Measurements from ENCODE around the gene URB1. TPM values are rescaled to one million over a fixed set of nuclear protein-coding genes. Genes with fewer than 3 reads are reported as not detected.
A peak's percentile ranks its signal among the peaks of the same experiment; 100 is the strongest.

Gene URB1
- total and polyA plus RNA-seq, 7 experiments from 2014 or later, result 1.8 to 20.6 (median 15.3) TPM

DNA sequence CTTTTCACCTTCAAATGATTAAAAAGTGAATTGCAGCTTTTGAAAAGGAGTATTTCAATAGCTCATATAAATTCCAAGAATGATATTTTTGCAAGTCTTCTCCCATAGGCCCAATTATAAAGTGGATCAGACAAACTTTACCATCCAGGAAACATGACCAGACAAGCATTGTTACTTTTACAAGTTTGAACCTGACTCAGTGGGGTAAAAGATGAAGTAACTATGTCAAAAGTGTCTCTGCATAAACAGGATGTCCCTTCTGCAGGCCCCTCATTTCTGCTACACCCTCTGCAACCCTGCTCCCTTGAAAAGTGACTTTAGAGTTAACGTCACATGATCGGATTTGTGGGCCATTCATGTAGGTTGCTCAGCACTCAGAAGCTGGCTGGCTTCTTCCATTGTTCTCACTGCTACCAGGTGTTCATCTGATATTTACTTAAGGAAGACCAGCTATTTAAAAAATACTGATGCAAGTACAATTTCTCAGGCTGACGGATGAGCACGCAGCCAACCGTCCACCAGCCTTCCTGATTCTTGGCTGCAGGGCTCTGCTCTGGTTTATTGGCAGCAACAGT lies 32.3 kb downstream of the URB1 start:
- H3K4me3 ChIP-seq (ENCODE audit: low read length), result no peak overlapping the region
- H3K36me3 ChIP-seq (ENCODE audit: control insufficient read depth in 2 of 3, insufficient read depth in 3 of 3, low read length in 3 of 3), result peaks cover 15 to 94% (median 22%) of the 10 kb centered on the region in 3 experiments
- no peaks in the 10 kb centered on the region for H3K4me1 ChIP-seq (ENCODE audit: control insufficient read depth in 2 of 2, insufficient read depth in 2 of 2, low read length in 2 of 2)
- H3K27ac Mint-ChIP-seq, result peak overlapping the region in 1 of 9 donors; percentile 36
- no peak for DNase-seq
- H3K9me3 ChIP-seq (ENCODE audit: control insufficient read depth in 2 of 3, low read length in 3 of 3), result no peaks in the 10 kb centered on the region
- H3K4me1 Mint-ChIP-seq, result peaks cover 0 to 12% (median 0%) of the 10 kb centered on the region in 7 donors
- CTCF ChIA-PET, result no interaction called here
- H3K4me3 Mint-ChIP-seq, result no peak overlapping the region
- POLR2A ChIA-PET, result no interaction called here
- H3K27me3 Mint-ChIP-seq, result no peaks in the 10 kb centered on the region
- intact Hi-C loops (cut with micrococcal nuclease), result no loop called here
- no peaks in the 10 kb centered on the region for H3K9me3 Mint-ChIP-seq
- H3K27me3 ChIP-seq (ENCODE audit: control insufficient read depth in 2 of 2, insufficient read depth in 2 of 2, low read length in 2 of 2), result no peaks in the 10 kb centered on the region
- H3K36me3 Mint-ChIP-seq, result peaks cover 16 to 70% (median 44%) of the 10 kb centered on the region in 5 donors
- H3K27ac ChIP-seq (ENCODE audit: low read depth, low read length), result no peak overlapping the region
- no peak for ATAC-seq

DNA sequence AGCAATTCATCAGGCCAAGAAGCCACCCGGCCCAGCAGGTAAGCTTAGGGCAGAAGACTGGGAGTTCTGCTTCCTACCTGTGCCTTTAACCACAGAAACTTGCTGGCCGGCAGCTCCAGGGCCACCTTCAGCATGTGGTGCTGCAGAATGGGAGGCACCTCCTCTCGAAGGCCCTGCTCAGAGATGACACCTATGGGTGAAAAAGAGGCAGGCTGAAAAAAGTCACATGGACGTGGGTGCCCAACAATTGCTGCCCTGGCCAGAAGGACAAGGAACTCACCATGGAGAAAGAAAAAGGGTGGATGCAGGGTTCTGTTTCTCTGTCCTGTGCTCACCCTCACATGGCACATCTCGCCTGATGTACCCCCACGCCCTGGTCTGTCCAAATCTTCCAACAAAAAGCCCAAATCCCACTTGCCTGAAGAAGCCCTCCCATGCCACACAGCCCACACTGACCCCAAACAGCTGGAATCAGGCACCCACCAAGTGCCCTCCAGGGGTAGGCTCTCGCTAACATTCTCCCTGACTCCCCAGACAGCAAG lies 33.0 kb downstream of the URB1 start:
- H3K27ac ChIP-seq (ENCODE audit: low read depth, low read length), result no peak overlapping the region
- H3K36me3 ChIP-seq (ENCODE audit: control insufficient read depth in 2 of 3, insufficient read depth in 3 of 3, low read length in 3 of 3), result peaks cover 15 to 95% (median 22%) of the 10 kb centered on the region in 3 experiments
- no peak for ATAC-seq
- no peaks in the 10 kb centered on the region for H3K4me1 ChIP-seq (ENCODE audit: control insufficient read depth in 2 of 2, insufficient read depth in 2 of 2, low read length in 2 of 2)
- H3K27me3 ChIP-seq (ENCODE audit: control insufficient read depth in 2 of 2, insufficient read depth in 2 of 2, low read length in 2 of 2), result no peaks in the 10 kb centered on the region
- no peaks in the 10 kb centered on the region for H3K9me3 ChIP-seq (ENCODE audit: control insufficient read depth in 2 of 3, low read length in 3 of 3)
- peaks cover 15 to 74% (median 48%) of the 10 kb centered on the region in 5 donors for H3K36me3 Mint-ChIP-seq
- no peak for DNase-seq
- no peak overlapping the region for H3K4me3 Mint-ChIP-seq
- POLR2A ChIA-PET, result no interaction called here
- H3K27ac Mint-ChIP-seq, result peak overlapping the region in 1 of 9 donors; percentile 25
- no peaks in the 10 kb centered on the region for H3K9me3 Mint-ChIP-seq
- no peak overlapping the region for H3K4me3 ChIP-seq (ENCODE audit: low read length)
- H3K27me3 Mint-ChIP-seq, result no peaks in the 10 kb centered on the region
- peaks cover 0 to 11% (median 0%) of the 10 kb centered on the region in 7 donors for H3K4me1 Mint-ChIP-seq
- intact Hi-C loops (cut with micrococcal nuclease), result no loop called here
- CTCF ChIA-PET, result no interaction called here

GRCh38 chr21:32356874-32357395 lies 35.9 kb downstream of the URB1 start:
- POLR2A ChIA-PET, result no interaction called here

DNA sequence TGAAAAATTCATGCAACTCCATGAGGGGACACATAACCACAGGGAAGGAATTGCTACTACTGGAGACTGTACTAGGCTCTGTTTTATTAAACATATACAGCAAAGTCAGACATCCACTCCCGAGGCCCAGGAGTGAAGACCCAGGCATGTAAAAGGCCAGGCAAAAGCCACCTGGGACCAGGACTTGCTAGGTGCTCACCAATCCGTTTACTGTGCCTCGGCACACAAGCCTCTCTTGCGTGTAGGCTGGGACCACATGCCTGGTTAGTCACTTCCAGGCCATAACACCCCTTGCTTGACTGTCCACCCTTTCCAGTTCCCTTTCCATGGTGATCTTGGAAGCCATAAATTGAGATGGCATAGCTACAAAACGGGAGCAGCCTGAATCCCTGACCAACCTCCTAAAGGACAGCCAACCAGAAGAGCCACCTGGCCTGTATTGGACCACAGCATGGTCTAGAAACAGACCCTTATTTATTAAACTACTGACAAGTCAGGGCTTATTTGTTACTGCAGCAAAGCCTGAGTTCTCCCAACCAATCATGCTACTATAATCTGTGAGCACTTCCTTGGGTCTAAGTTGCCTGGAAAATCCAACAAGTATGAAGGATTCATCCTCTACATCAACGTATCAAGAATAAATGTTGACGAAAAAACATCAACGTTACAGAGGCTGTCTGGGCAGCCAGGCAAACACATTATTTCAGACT lies 39.7 kb downstream of the URB1 start:
- Mint-ChIP-seq H3K4me3 (no peak overlapping the region), H3K36me3 (peaks cover 13 to 85% (median 47%) of the 10 kb centered on the region in 5 donors), H3K9me3 (no peaks in the 10 kb centered on the region), H3K4me1 (no peaks in the 10 kb centered on the region), H3K27ac (no peak overlapping the region), H3K27me3 (no peaks in the 10 kb centered on the region)
- H3K27me3 ChIP-seq (ENCODE audit: control insufficient read depth in 2 of 2, insufficient read depth in 2 of 2, low read length in 2 of 2), result no peaks in the 10 kb centered on the region
- no peaks in the 10 kb centered on the region for H3K4me1 ChIP-seq (ENCODE audit: control insufficient read depth in 2 of 2, insufficient read depth in 2 of 2, low read length in 2 of 2)
- intact Hi-C loops (cut with micrococcal nuclease), result no loop called here
- DNase-seq, result no peak
- H3K4me3 ChIP-seq (ENCODE audit: low read length), result no peak overlapping the region
- H3K27ac ChIP-seq (ENCODE audit: low read depth, low read length), result no peak overlapping the region
- CTCF ChIA-PET, result no interaction called here
- ATAC-seq, result no peak
- H3K36me3 ChIP-seq (ENCODE audit: control insufficient read depth in 2 of 3, insufficient read depth in 3 of 3, low read length in 3 of 3), result peaks cover 0 to 96% (median 35%) of the 10 kb centered on the region in 3 experiments
- H3K9me3 ChIP-seq (ENCODE audit: control insufficient read depth in 2 of 3, low read length in 3 of 3), result no peaks in the 10 kb centered on the region
- POLR2A ChIA-PET, result no interaction called here

More at GRCh38 chr21:32356874-32357395, 35.9 kb downstream of the URB1 start:
- peaks cover 10 to 96% (median 34%) of the 10 kb centered on the region in 3 experiments for H3K36me3 ChIP-seq (ENCODE audit: control insufficient read depth in 2 of 3, insufficient read depth in 3 of 3, low read length in 3 of 3)
- Mint-ChIP-seq H3K36me3 (peaks cover 12 to 83% (median 46%) of the 10 kb centered on the region in 5 donors), H3K27ac (peak overlapping the region in 2 of 9 donors; percentile 45 to 62), H3K9me3 (no peaks in the 10 kb centered on the region), H3K4me3 (no peak overlapping the region), H3K27me3 (no peaks in the 10 kb centered on the region), H3K4me1 (peaks cover 0 to 6% (median 0%) of the 10 kb centered on the region in 7 donors)
- no peaks in the 10 kb centered on the region for H3K27me3 ChIP-seq (ENCODE audit: control insufficient read depth in 2 of 2, insufficient read depth in 2 of 2, low read length in 2 of 2)
- ATAC-seq (no peak), DNase-seq (no peak)
- intact Hi-C loops (cut with micrococcal nuclease), result no loop called here
- no peak overlapping the region for H3K27ac ChIP-seq (ENCODE audit: low read depth, low read length)
- H3K4me3 ChIP-seq (ENCODE audit: low read length), result no peak overlapping the region
- no peaks in the 10 kb centered on the region for H3K4me1 ChIP-seq (ENCODE audit: control insufficient read depth in 2 of 2, insufficient read depth in 2 of 2, low read length in 2 of 2)
- CTCF ChIA-PET, result no interaction called here
- no peaks in the 10 kb centered on the region for H3K9me3 ChIP-seq (ENCODE audit: control insufficient read depth in 2 of 3, low read length in 3 of 3)

- DNase-seq, result no peak
- POLR2A ChIA-PET, result no interaction called here
- CTCF ChIA-PET, result no interaction called here
Measured at GRCh38 chr21:32352526-32352925, 40.3 kb downstream of the URB1 start.

GRCh38 chr21:32351428-32351827 lies 41.4 kb downstream of the URB1 start:
- H3K27me3 ChIP-seq (ENCODE audit: control insufficient read depth in 2 of 2, insufficient read depth in 2 of 2, low read length in 2 of 2), result no peaks in the 10 kb centered on the region
- H3K4me3 Mint-ChIP-seq, result no peak overlapping the region
- H3K9me3 ChIP-seq (ENCODE audit: control insufficient read depth in 2 of 3, low read length in 3 of 3), result no peaks in the 10 kb centered on the region
- no peak overlapping the region for H3K27ac ChIP-seq (ENCODE audit: low read depth, low read length)
- peaks cover 17 to 91% (median 48%) of the 10 kb centered on the region in 5 donors for H3K36me3 Mint-ChIP-seq
- no peaks in the 10 kb centered on the region for H3K4me1 ChIP-seq (ENCODE audit: control insufficient read depth in 2 of 2, insufficient read depth in 2 of 2, low read length in 2 of 2)
- H3K36me3 ChIP-seq (ENCODE audit: control insufficient read depth in 2 of 3, insufficient read depth in 3 of 3, low read length in 3 of 3), result peaks cover 0 to 99% (median 42%) of the 10 kb centered on the region in 3 experiments
- no peaks in the 10 kb centered on the region for H3K27me3 Mint-ChIP-seq
- no peaks in the 10 kb centered on the region for H3K9me3 Mint-ChIP-seq
- H3K4me1 Mint-ChIP-seq, result no peaks in the 10 kb centered on the region
- DNase-seq (no peak), ATAC-seq (no peak)
- H3K4me3 ChIP-seq (ENCODE audit: low read length), result no peak overlapping the region
- CTCF ChIA-PET, result no interaction called here
- H3K27ac Mint-ChIP-seq, result no peak overlapping the region
- intact Hi-C loops (cut with micrococcal nuclease), result no loop called here
- POLR2A ChIA-PET, result no interaction called here

More at GRCh38 chr21:32352526-32352925, 40.3 kb downstream of the URB1 start:
- H3K4me1 Mint-ChIP-seq, result no peaks in the 10 kb centered on the region
- H3K27ac ChIP-seq (ENCODE audit: low read depth, low read length), result no peak overlapping the region
- no peak overlapping the region for H3K4me3 Mint-ChIP-seq
- peaks cover 17 to 91% (median 52%) of the 10 kb centered on the region in 5 donors for H3K36me3 Mint-ChIP-seq
- H3K9me3 Mint-ChIP-seq, result no peaks in the 10 kb centered on the region
- H3K9me3 ChIP-seq (ENCODE audit: control insufficient read depth in 2 of 3, low read length in 3 of 3), result no peaks in the 10 kb centered on the region
- H3K4me3 ChIP-seq (ENCODE audit: low read length), result no peak overlapping the region
- H3K4me1 ChIP-seq (ENCODE audit: control insufficient read depth in 2 of 2, insufficient read depth in 2 of 2, low read length in 2 of 2), result no peaks in the 10 kb centered on the region
- H3K27ac Mint-ChIP-seq, result no peak overlapping the region
- no peaks in the 10 kb centered on the region for H3K27me3 Mint-ChIP-seq
- no peaks in the 10 kb centered on the region for H3K27me3 ChIP-seq (ENCODE audit: control insufficient read depth in 2 of 2, insufficient read depth in 2 of 2, low read length in 2 of 2)
- no peak for ATAC-seq
- H3K36me3 ChIP-seq (ENCODE audit: control insufficient read depth in 2 of 3, insufficient read depth in 3 of 3, low read length in 3 of 3), result peaks cover 0 to 98% (median 39%) of the 10 kb centered on the region in 3 experiments
- intact Hi-C loops (cut with micrococcal nuclease), result no loop called here
